GM23338 (cell line): ENCODE data around the gene MYH2. TPM values are rescaled to one million over a fixed set of nuclear protein-coding genes. Genes with fewer than 3 reads are reported as not detected.

ENCODE experiments used
- CREB1 ChIP-seq: fragments of 250-450 bp; sonication (Bioruptor Pico); IDR thresholded peaks from 2 replicates; pipeline ENCODE4 v1.5.0; 2020; ENCODE audit warnings: low read depth, mild to moderate bottlenecking, moderate library complexity
- CTCF ChIP-seq, 2 experiments: fragments of 200-600 bp in 1 of 2; sonication (generic) in 1 of 2; conservative IDR thresholded peaks; 2 replicates each; pipeline versions ENCODE4 v1.5.1 to v1.6.1; 2016 to 2017; ENCODE audit warnings: antibody characterized with exemption in 2 of 2, low read depth in 2 of 2, mild to moderate bottlenecking in 2 of 2, moderate library complexity in 1 of 2
- EZH2 ChIP-seq: fragments of 200-600 bp; sonication (generic); IDR thresholded peaks from one replicate; pipeline ENCODE4 v1.8.0; 2017; ENCODE audit warnings: antibody characterized with exemption, mild to moderate bottlenecking, low read depth; ENCODE audit not compliant: unreplicated experiment
- EZH2phosphoT487 ChIP-seq: fragments of 200-600 bp; sonication (generic); IDR thresholded peaks from one replicate; pipeline ENCODE4 v1.8.1; 2018; ENCODE audit warnings: antibody characterized with exemption; ENCODE audit not compliant: unreplicated experiment
- NANOG ChIP-seq: IDR thresholded peaks from 2 replicates; pipeline ENCODE4 v1.6.1; 2016; ENCODE audit warnings: antibody characterized with exemption, borderline replicate concordance
- POLR2AphosphoS5 ChIP-seq: IDR thresholded peaks from 2 replicates; pipeline ENCODE4 v1.6.1; 2016; ENCODE audit warnings: antibody characterized with exemption, low read depth
- REST ChIP-seq: IDR thresholded peaks from one replicate; pipeline ENCODE4 v1.6.1; 2018; ENCODE audit warnings: antibody characterized with exemption; ENCODE audit not compliant: unreplicated experiment
- STAT1 ChIP-seq: IDR thresholded peaks from one replicate; pipeline ENCODE4 v1.6.1; 2016; ENCODE audit warnings: antibody characterized with exemption; ENCODE audit not compliant: unreplicated experiment
- ZNF114 ChIP-seq: fragments of 250-450 bp; sonication (Bioruptor Pico); IDR thresholded peaks from 2 replicates; pipeline ENCODE4 v1.5.0; 2020; ENCODE audit warnings: mild to moderate bottlenecking, moderate library complexity
- ZNF331 ChIP-seq: fragments of 250-450 bp; sonication (Bioruptor Pico); IDR thresholded peaks from 2 replicates; pipeline ENCODE4 v1.5.0; 2020; ENCODE audit warnings: low read depth, mild to moderate bottlenecking, moderate library complexity
- ZNF462 ChIP-seq: fragments of 250-450 bp; sonication (Bioruptor Pico); IDR thresholded peaks from 2 replicates; pipeline ENCODE4 v1.5.0; 2020; ENCODE audit warnings: mild to moderate bottlenecking, moderate library complexity
- polyA plus RNA-seq: library from polyadenylated mRNA; unstranded; fragments of >200 nt; fragmentation: Nextera tagmentation; extraction: Ambion mirVana; gene quantifications from 2 replicates; pipeline ENCODE4 v1.2.1, GENCODE V29; 2016
- total RNA-seq: library from RNA; depleted of rRNA; stranded (reverse); fragments of >200 nt; shearing (Covaris generic); gene quantifications from 2 replicates; pipeline ENCODE4 v1.2.3, GENCODE V29; 2014

Gene MYH2
- total and polyA plus RNA-seq, 2 experiments from 2014 or later: 7.5 to 27.7 TPM

- no peak for TF ChIP-seq ZNF462
- TF ChIP-seq NANOG: no peak
- TF ChIP-seq REST: no peak
- TF ChIP-seq CREB1 (CRISPR knock-in tag): no peak
- TF ChIP-seq ZNF331 (CRISPR knock-in tag): no peak
- TF ChIP-seq STAT1: no peak
- TF ChIP-seq POLR2AphosphoS5: no peak
- no peak for TF ChIP-seq ZNF114 (CRISPR knock-in tag)
- no peak for TF ChIP-seq CTCF (conservative IDR thresholded peaks at IDR 0.05; ENCODE audit: low read depth in 2 of 2)
- TF ChIP-seq EZH2: no peak
- TF ChIP-seq EZH2phosphoT487: no peak
These were observed 40.2 kb upstream of the MYH2 start (continued) for GRCh38 chr17:10589553-10590145.
